ENCODE measurements around the gene CRTC1.
"Not testable (repeated sequence)": the region's sequence is repeated elsewhere in the genome, so short reads cannot be mapped to it uniquely, and the experiment has no call there.

The CRTC1 gene

DNA sequence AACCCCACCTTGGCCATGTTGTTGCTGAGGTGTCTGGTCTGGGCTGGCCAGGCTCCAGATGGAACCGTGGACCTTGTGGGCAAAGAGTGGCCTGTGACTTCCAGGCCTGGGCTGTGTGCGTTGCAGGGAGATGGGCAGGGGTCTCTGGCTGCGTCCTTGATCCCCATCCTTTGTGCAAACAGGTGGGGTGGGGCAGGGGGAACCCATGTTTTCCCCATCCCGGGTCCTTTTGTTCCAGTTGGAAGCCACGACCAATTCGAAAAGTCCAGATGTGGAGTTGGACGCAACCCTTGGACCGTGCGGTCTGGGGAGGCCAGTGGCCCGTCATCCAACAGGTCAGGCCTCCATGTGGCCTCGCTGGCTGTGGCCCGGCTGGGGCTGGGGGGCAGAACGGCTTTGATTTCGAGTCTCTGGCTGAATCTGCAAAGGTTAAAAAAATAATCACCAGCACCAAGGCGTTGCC is 120.7 kb downstream of the CRTC1 start:
- no peak for DNase-seq (ENCODE audit: low read depth)

DNA sequence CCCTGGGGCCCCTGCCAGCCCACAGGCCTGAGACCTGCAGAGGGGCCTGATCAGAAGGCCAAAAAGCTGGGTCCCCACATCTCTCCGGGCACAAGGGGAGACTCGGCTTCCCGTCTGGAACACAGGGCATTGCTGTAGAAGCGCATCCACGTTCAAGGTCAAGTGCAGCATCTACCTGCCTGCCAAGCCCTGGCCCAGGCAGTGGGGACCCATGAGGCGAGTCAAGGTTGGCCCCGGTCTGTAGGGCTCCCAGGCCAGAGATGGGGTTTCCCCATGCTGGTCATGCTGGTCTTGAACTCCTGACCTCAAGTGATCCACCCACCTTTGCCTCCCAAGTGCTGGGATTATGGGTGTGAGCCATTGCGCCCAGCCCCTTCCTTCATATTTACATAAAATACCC is 121.2 kb downstream of the CRTC1 start:
- no peak for DNase-seq (ENCODE audit: low read depth)

DNA sequence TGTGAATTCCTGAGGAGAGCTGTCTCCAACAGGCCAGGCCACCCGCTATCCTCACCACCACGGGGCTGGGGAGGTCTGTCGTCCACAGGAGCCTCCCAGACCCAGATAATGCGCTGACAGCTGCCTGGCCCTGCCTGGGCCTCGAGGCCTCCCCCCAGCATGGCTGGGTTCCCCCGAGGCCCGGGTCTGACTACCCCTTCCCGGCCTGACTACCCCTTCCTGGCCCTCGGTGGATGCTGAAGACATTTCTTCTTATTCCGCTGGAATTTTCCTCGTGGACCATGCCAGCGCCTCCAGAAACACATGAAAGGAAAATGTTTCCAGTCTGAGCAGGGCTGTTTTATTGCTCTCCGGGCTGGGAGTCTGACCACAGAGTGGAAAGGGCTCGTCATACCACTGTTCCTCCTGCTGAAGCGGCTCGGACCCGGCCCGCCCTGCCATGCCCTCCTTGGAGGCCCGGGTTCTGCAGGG is 124.4 kb downstream of the CRTC1 start:
- no peak for DNase-seq (ENCODE audit: low read depth)

DNA sequence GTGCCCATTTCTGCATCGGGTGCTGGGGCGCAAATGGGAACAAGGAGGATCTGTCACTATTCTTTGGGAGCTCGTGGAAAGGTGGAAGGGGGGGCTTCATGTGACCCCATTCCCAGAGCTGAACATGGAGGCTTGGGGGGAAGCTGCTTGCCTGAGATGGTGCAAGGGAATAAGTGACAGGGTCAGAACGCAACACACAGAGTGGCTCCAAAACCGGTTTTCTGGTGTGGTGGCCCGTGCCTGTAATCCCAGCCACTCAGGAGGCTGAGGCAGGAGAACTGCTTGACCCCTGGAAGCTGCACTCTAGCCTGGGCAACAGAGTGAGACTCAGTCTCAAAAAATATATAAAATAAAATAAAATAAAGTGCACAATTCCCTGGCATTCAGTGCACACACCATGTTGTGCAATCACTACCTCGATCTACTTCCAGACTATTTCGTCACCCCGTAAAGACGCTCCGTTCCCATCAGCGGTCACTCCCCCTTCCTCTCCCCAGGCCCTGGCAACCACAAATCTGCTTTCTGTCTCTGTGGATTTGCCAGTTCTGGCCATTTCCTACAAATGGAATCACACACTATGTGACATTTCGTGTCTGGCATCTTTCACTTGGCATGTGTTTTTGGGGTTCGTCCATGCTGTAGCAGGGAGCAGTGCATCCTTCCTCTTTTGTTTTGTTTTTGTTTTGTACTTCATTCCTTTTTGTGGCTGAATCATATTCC is 125.8 kb downstream of the CRTC1 start:
- no peak for DNase-seq (ENCODE audit: low read depth)

DNA sequence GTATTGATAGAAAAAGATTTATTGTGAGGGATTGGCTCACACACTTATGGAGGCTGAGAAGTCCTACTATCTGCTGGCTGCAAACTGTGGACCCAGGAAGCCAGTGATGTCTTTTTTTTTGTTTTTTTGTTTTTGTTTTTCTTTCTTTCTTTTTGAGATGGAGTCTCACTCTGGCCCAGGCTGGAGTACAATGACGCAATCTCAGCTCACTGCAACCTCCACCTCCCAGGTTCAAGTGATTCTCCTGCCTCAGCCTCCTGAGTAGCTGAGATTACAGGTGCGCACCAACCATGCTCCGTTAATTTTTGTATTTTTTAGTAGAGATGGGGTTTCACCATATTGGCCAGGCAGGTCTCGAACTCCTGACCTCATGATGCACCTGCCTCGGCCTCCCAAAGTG is 128.2 kb downstream of the CRTC1 start:
- not testable (repeated sequence) for DNase-seq (ENCODE audit: low read depth)

DNA sequence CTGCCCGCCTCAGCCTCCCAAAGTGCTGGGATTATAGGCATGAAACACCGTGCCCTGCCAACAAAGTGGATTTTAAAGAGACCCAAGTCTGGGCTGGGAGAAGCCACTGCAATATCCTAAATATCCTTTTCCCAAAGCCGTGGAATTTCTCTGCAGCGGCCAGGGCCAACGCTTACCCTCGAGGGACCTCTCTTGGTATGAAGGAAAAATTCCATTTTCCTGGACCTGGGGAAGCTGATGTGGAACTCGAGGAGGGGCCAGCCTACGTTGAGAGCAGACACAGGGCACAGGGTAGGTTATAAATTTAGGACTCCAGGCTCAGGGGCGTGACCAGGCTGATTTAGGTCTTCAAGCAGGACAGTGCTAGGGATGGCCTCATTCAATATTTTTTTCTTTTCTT is 130.6 kb downstream of the CRTC1 start:
- no peak for DNase-seq (ENCODE audit: low read depth)

DNA sequence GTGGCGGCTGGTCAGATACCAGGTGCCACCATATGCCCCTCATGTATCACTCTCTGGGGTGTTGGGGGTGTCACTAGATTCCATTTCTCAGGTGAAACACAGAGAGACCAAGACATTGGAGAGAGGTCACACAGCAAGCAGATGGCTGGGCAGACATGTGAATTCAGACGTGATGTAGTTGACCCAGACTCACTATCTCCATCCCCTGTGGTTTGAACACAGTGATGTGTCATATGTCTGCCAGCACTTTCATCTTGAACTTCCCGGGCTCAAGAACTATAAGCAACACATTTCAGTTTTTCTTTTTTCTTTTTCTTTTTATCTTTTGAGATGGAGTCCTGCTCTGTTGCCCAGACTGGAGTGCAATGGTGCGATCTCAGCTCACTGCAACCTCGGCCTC is 132.2 kb downstream of the CRTC1 start:
- no peak for DNase-seq (ENCODE audit: low read depth)

DNA sequence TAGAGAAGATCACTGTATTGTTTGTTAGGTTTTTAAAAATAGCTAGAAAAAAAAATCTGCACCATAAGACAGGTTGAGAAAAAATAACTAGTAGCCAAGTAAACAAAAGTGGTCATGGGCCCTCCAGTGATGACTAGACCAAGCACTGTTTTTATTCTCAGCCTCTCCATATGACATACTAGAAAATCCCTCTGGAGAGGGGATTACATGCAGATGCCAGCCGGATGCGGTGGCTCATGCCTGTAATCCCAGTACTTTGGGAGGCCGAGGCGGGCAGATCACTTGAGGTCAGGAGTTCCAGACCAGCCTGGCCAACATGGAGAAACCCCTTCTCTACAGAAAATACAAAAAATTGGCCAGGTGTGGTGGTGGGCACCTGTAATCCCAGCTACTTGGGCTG is 133.2 kb downstream of the CRTC1 start:
- not testable (repeated sequence) for DNase-seq (ENCODE audit: low read depth)

DNA sequence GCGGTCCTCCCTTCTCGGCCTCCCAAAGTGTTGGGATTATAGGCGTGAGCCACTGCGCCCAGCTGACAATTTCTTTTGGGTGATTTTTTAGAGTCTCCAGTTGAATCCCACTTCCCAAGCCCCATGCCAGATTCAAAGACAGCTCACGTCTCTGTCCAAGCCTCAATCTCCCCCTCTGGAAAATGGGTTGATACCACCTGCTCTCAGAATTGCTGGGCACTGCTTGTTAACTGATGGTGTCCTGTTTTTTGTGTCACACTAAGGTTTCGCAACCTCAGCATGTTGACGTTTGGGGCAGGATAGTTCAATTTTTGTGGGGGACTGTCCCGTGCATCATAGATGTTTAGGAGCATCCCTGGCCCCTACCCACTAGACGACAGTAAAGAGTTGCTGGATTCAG is 134.1 kb downstream of the CRTC1 start:
- DNase-seq (ENCODE audit: low read depth): no peak

DNA sequence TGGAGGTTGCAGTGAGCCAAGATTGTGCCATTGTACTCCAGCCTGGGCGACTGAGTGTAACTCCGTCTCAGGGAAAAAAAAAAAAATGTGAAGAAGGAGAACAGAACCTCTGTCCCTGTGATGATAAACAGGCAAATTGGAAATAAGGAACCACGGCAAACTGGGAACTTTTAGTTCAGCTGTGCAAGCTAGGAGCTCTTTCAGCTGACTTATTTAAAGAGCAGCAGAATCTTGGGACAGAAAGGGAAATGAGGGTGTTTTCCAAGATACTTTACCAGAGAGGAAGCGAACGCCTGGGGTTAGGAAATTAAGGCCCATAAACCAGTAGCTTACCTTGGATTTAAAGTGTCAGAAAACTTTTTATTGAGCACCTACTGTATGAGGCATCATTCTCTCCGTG is 145.3 kb downstream of the CRTC1 start:
- no peak for DNase-seq (ENCODE audit: low read depth)

DNA sequence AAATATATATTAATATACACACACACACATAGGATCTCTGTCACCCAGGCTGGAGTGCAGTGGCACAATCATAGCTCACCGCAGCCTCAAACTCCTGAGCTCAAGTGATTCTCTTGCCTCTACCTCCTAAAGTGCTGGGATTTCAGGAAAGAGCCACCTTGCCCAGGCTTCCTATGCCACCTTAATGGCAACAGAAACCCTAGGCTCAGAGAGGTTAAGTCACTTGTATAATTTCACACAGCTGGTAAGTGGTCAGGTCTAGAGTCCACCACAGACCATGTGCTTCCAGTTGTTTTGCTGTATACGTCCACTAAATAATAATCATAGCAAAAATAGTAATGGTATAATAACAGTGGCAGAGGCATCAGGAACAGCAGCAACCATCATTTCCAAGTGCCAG is 147.0 kb downstream of the CRTC1 start:
- no peak for DNase-seq (ENCODE audit: low read depth)

DNA sequence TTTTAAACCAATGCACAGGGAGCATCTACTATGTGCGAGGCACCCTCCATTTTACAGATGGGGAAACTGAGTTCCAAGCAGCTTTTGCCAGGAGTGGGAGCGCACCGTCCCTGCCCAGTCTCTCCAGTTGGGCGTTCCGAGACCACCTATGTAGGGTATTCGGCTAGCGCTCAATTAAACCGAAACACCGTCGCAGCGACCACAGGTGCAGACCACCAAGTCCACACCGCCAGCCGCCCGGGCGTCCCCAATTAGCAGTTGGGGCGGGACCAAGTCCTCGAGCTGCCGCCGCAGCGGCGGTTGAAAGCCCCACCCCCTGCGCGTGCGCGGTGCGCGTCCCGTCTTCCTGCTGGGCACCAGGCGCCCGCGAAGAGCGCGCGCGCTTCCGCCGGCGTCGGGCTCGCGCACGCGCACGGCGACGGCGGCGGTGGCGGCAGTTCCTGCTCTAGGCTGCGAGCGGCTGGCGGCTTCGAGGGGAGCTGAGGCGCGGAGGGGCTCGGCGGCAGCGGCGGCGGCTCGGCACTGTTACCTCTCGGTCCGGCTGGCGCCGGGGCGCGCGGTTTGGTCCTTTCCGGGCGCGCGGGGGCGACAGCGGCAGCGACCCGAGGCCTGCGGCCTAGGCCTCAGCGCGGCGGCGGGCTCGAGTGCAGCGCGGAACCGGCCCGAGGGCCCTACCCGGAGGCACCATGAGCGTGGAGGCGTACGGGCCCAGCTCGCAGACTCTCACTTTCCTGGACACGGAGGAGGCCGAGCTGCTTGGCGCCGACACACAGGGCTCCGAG is 148.2 kb downstream of the CRTC1 start, which contains the start of gene UPF1:
Gene UPF1, plus strand, starts transcription at position 436 of the 782 bp plus-strand sequence. Its CDS starts 251 bp downstream, at position 687.
- peak; percentile 93 for DNase-seq (ENCODE audit: low read depth)
